SK-N-MC (cell line): ENCODE data around the gene CEMIP.

Experiments
- EZH2 ChIP-seq: fragments of 200-600 bp; sonication (generic); IDR thresholded peaks from one replicate; pipeline ENCODE4 v1.6.1; 2017; ENCODE audit warnings: antibody characterized with exemption
- POLR2AphosphoS5 ChIP-seq: IDR thresholded peaks from 2 replicates; pipeline ENCODE4 v1.6.1; 2012; ENCODE audit warnings: mild to moderate bottlenecking, low read depth, low read length, borderline replicate concordance

DNA sequence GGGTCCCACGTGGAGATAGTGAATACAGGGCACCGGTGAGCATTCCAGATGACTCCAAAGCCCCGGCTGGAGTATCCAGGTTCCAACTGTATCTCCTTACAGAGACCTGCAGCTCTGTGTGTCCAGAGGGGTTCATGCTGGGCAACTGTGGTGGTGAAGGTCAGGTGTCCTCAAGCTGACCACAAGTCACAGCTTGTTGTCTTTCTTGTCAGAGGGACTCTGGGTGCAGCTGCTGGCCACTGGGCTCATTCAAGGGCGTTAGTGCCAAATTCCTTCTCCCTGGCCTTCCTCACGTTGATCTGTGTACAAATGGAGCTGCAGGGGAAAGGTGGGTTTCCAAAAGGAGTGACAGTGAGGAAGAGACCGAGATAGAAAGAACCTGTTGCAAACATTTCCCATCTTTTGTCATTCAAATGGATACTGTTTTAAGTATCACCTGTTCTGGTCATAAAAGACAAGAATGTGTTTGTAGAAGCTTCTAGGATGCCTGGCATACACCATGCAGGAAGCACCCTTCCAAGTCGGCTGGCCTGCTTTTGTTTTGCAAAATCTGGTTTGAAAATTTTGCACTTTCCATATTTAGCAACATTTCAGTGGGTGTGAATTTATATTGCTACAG, 52.5 kb downstream of the CEMIP start:
- no peak for TF ChIP-seq EZH2
- no peak for TF ChIP-seq POLR2AphosphoS5
